Esophagus squamous epithelium (tissue), 4 donors: ENCODE results near the gene SLF2.

ENCODE experiments used
- POLR2A ChIP-seq, 4 donors: fragments of 450-650 bp; IDR thresholded peaks; one replicate each; pipeline ENCODE4 v1.6.1; 2017; ENCODE audit warnings: antibody characterized with exemption in 4 of 4, mild to moderate bottlenecking in 4 of 4, moderate library complexity in 3 of 4
- TF ChIP-seq, protein P1 (sequence below), 6 experiments: fragments of 450-650 bp in 4 of 6; fragments of 200-600 bp in 2 of 6; sonication (generic) in 2 of 6; IDR thresholded peaks; one replicate each; pipeline ENCODE4 v1.5.1; 2016 to 2019; ENCODE audit warnings: antibody characterized with exemption in 6 of 6, mild to moderate bottlenecking in 4 of 6, moderate library complexity in 4 of 6

GRCh38 chr10:100866010-100866409 is 46.8 kb upstream of the SLF2 start:
- TF ChIP-seq, protein P1, sequence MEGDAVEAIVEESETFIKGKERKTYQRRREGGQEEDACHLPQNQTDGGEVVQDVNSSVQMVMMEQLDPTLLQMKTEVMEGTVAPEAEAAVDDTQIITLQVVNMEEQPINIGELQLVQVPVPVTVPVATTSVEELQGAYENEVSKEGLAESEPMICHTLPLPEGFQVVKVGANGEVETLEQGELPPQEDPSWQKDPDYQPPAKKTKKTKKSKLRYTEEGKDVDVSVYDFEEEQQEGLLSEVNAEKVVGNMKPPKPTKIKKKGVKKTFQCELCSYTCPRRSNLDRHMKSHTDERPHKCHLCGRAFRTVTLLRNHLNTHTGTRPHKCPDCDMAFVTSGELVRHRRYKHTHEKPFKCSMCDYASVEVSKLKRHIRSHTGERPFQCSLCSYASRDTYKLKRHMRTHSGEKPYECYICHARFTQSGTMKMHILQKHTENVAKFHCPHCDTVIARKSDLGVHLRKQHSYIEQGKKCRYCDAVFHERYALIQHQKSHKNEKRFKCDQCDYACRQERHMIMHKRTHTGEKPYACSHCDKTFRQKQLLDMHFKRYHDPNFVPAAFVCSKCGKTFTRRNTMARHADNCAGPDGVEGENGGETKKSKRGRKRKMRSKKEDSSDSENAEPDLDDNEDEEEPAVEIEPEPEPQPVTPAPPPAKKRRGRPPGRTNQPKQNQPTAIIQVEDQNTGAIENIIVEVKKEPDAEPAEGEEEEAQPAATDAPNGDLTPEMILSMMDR (IDR thresholded peaks at IDR 0.05) = no peak
- no peak for TF ChIP-seq POLR2A (IDR thresholded peaks at IDR 0.05)
